ENCODE measurements around the gene RET.

The RET gene

DNA sequence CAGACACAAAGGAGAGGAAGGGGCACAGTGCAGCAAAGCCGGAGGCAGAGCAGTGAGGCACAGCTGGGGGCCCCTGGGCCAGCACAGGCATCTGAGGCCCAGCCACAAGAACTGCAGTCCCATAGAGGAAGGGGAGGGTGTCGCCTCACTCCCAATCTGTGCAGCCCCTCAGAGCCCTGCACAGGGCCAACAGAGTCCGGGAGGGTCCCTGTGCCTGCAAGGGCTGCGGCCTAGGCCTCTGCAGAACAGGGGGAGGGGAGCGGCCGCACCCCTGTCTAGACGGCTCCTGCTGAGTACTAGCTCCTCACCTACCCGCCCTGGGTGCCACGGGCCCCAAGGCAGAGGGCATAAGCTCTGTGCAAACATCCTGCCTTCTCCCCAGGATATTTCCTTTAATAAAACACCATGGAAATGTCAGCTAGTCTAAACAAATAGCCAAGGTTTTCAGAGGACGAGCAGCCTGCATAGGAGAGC is 32.4 kb upstream of the RET start:
- no peak for DNase-seq (ENCODE audit: low read depth in 2 of 2)

DNA sequence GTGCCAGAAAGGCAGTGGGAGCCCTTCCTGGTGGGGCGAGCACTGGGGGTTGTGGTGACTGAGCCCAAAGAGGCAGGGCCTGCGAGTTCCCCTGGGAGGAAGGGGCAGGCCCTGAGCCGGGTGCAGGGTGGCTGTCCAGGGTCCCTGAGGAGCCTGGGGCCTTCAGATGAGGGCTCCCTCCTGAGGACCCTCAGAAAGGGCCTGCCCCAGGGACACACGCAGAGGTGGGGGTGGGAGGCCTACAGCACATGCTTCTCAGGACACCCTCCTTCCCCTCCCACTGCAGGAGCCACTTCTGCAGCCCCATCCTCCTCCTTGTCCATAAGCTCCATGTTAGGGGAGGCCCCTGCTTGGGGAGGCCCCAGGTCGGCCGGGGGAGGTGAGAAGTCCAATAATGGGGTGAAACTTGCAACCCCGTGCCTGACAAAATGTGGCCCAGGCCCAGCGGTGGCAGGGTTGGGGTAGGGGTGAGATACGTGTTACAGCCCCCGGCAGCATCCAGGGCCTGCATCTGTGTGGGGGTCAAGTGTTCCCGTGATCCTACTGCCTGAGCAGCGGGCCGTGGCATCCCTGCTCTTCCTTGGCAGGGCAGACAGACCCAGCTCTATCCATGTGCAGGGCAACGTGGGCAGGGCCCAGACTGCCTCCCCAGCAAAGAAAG is 31.8 kb upstream of the RET start:
- DNase-seq (ENCODE audit: low read depth in 2 of 2), result no peak

DNA sequence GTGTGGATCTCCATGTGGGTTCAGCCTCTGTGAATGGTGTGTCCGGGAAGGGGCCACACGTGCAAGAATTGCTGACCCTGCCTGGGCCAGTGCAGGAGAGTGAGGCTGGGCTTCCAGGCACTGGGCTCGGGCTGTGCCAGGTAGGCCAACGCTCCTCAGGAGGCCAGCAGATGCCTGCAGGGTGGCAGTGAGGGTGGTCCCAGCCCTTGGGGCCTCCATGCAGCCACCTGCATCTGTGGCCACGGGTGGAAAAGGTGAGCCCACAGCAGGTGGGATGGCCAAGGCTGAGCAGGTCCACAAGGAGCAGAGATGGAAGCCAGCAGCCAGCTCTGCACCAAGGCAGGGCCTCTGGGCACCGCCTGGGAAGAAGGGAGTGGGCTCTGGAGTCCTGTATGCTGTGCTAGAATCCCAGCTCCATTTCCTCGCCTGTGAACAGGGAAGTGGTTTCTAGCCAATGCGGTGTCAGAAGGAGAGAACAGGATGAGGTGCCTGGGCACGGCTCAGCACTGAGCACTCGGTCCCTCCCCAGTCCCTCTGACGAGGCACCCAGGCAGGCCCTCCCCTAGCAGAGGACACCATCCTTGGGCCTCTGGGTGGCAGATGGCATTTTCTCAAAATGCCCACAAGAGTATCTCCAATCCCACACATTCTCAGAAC is 31.1 kb upstream of the RET start:
- no peak for DNase-seq (ENCODE audit: low read depth in 2 of 2)

DNA sequence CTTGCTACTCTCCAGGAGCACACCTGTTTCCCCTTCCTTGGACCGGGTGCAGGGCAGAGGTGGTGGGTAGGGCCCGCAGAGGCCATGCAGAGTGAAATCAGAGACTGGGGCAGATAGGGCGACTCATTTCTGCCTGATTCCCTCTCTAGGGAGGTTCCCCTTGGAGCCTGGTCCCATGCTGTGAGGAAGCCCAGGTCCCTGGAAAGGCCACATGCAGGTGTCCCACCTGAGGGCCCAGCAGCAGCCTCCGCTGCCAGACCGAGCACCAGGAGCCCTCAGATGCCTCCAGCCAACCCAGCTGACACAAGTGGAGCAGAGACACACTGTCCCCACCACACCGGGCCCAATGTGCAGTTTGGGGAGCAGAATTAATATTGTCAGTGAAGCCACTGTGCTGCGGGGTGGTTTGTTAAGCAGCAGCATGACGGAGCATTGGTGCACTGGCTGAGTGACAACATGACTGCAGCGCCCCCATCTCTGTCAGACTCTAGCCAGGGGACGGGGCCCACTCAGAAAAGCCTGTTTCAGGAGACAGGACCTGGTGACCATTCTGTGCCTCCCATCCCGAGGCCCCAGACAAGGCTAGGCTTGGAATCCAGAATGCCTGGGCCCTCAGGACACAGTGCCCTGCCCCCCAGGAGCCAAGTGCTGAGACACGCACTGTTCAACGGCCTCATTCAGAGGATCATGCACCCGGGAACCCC is 30.4 kb upstream of the RET start:
- DNase-seq (ENCODE audit: low read depth in 2 of 2), result no peak

DNA sequence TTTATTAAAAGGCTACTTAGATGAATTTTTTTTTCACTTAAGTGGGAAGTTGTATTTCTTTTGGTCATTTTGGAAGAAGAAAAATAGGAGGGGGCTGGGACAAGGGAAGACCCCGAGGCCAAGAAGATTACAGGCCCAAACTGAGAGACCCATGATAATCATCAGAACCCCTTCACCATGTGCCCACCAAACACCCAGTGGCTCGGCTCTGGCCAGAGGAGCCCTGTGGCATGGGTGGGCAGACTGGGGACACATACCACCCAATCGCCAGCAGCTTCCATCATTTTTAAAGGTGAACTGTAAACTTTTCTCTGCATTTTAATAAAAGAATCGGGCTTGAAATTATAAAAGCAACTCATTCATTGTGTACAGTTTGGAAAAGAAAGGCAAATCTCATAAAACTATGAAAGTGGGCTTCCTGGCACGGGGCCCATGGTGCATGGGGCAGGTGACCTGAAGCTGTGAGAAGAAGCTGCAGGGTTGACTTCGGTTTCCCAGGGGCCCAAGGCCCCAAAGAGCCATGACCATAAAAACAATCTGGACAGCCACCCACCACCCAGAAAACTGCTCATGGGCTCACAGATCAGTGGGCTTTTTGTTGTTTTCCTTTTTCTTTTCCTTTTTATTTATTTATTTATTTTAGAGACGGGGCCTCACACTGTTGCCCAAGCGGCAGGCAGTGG is 29.4 kb upstream of the RET start:
- DNase-seq (ENCODE audit: low read depth in 2 of 2), result no peak

DNA sequence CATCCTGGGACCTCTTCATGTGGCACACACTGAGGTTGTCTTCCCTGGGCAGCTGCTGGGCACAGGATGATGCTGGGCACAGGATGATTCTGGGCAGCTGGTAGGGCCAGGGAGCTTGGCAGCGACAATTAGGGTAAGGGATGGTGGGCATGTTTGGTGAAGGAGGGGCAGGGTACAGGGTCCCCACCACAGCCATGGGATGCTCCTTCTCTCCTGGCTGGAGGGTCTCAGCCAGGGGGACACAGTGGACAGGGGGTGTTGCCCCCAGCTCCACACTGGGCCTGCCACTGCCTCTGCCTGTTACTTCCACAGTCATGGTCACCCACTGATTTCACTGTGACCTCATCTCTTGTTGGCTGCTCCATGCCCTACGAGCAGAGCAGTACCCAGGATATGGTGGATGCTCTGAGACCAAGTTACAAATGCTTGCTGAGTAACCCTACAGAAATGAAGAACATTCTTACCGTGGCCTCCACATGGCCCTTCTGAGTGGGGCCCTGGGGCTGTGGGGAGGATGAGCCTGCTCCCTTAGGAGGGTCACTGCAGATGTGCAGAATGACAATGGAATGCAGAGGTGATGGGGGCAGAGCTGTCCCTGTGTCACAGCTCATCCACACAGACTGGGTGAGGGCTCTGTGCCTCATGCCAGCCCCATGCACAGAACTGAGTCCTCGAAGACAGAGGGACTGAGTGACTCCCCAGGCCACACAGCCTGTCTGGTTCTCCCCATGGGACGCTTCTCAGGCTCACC is 28.4 kb upstream of the RET start:
- no peak for DNase-seq (ENCODE audit: low read depth in 2 of 2)

DNA sequence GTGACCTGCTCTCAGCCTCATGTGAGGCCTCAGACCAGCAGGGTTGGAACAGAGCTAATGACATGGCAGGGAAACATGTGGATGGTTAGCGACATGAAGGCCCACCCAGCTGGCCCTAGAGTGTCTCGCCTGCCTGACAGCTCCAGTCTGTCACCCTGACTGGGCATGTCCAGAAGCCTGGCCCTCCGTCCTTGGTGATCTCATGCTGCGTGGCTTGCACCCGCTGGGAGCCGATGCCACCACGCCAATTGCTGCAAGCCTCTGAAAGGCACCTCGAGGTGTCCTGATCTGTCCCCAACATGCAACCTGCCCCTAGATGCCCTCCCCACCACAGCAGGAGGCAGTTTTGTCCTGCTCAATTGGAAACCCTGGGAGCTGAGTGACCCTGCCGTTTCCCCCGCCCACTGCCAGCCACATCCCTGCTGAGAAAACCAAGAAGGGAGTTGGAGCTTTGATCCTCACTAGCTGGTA is 27.8 kb upstream of the RET start:
- DNase-seq (ENCODE audit: low read depth in 2 of 2), result no peak

DNA sequence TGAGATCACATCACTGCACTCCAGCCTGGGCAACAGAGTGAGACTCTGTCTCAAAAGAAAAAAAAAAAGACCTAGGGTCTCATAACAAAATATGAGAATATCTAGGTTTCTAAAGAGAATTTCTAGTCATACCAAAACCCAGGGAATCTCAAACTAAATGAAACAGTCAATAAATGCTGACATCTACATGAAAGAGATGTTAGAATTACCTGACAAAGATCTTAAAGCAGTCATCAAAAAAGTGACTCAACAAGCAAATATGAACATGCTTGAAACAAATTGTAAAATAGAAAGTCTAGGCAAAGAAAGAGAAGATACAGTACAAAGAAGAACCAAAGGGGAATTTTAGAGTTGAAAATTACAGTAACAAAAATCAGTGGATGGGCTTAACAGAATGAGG is 26.9 kb upstream of the RET start:
- no peak for DNase-seq (ENCODE audit: low read depth in 2 of 2)

DNA sequence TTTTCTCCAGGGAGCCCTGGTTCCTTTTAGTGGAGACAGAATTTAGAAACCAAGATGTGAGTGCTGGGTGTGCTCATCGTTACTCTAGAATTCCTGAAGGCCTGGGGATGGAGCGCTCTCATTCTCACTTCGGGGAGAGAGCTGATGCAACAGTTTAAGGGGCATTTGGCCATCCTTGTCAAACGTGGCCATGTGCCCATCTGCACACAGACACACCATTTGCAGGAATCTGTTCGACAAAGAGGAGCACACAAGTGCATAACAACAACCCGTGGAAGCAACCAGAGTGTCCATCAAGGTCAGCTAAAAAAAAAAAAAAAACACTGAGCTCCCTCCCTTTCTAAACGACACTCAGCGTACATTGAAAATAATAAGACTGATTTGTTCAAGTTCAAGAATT is 23.0 kb upstream of the RET start:
- no peak for DNase-seq (ENCODE audit: low read depth in 2 of 2)

DNA sequence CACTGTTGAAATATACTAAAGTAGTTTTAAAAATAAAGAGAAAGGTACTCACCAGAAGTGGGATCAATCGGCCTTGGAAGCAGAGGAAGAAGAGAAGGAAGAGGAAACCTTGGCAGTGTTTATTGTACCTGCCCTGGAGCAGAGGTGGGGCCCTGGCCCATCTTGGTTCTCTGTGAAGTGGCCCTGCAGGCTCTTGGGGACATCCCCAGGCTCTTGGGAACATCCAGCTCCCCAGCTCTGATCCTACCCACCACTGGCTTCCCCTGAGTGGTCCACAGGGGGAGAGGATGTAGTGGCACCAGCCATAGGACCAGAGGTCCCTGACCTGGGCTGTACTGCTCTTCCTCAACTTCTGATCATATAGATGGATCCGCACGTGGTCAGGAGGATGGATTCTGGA is 22.3 kb upstream of the RET start:
- no peak for DNase-seq (ENCODE audit: low read depth in 2 of 2)

DNA sequence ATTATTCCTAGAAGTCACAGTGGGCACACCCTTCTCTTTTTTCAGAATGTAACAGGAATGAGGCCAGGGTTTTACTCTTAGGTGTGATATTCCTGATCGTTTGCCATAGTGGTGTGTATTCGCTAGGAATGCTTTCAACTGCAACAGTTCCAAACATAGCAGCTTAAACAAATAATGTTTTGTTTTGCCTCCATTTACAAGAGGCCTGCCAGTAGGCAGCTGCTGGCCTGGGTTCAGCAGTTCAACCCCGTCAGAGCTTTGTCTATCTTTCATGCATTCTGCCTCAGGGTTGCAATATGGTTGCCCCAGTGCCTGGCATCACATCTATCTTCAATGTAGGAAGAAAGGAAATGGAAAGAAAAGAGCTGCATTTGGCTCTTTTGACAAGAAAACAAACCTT is 21.7 kb upstream of the RET start:
- no peak for DNase-seq (ENCODE audit: low read depth in 2 of 2)

DNA sequence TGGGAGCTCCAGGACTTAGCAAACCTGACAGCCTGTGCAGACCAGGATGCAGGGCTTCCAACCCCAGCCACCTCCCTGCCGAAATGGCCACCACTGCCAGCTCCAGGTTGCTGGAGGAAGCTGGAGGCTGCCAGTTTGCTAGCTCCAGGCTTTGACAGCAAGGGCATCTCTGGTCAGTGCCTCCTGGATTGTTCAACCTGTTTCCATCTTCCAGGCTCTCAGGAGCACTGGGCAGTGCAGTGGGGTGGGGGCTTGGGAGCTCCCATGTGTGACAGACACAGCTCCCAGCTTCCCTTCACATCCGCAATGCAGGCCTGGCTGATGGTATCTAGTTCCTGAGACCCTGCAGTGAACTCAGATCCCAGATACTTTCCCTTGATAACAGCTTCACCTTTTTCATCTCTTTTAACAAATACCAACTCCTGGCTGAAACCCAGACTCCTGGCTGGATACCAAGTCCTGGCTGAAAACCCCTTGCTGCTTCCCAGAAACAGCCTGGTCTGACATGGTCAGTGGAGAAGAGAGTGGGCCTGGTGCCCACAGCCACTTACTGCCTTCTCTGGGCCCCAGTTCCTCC is 20.8 kb upstream of the RET start:
- no peak for DNase-seq (ENCODE audit: low read depth in 2 of 2)

DNA sequence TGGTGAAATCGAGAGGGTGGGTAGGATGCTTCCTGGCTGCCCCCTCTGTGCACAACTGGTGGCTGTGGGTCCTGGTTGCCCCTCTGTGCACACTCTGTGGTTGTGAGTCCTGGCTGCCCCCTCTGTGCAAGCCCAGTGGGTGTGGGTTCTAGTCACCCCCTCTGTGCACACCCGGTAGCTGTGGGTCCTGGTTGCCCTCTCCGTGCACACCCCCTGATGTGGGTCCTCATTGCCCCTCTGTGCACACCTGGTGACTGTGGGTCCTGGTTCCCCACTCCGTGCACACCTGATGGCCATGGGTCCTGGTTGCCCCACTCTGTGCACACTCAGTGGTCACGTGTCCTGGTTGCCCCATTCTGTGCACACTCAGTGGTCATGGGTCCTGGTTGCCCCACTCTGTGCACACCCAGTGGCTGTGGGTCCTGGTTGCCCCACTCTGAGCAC is 20.3 kb upstream of the RET start:
- DNase-seq (ENCODE audit: low read depth in 2 of 2), result no peak

DNA sequence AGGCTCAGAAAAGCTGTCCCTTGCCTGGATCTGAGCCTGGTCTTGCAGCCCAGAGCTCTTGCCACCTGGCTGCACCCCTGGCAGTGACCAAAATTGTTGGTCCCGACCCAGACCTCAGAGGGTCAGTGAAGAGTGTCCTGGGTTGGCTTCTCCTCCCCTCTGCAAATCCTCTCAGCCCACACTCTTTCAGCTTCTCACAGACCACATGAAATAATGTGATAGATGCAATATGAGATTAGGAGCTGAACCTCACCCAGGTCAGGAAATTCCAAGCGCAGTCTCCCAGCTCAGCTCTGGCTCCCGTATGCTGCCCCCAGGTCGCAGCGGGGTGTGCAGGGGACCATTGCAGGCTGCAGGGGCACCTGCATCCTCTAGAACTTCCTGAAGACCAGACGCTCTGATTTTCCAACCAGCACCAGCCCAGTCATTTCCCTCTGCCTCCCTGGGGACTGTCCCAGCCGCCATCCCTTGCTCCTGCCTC is 19.6 kb upstream of the RET start:
- no peak for DNase-seq (ENCODE audit: low read depth in 2 of 2)

DNA sequence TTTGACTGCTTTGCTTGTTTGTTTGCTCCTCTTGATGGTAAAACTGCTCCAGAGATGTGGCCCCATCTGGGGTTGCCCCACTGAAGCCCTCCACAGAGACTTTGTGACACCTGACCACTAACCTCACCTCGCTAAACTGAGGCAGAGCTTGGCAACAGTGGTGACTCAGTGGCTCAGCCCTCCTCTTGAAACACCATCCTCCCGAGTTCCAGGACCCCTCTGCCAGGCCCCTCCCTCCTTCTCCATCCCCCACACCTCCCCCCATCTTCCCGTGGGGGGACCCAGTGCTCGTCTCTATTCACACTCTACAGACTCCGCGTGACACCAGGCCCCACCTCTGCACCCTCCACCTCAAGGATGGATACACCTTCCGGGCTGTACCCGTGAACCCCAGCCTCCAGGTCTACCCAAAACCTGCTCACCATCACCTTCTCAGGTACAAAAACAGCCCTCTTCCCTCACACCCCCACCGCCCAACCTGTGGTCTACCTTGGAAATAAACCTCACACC is 19.0 kb upstream of the RET start:
- DNase-seq (ENCODE audit: low read depth in 2 of 2), result no peak

DNA sequence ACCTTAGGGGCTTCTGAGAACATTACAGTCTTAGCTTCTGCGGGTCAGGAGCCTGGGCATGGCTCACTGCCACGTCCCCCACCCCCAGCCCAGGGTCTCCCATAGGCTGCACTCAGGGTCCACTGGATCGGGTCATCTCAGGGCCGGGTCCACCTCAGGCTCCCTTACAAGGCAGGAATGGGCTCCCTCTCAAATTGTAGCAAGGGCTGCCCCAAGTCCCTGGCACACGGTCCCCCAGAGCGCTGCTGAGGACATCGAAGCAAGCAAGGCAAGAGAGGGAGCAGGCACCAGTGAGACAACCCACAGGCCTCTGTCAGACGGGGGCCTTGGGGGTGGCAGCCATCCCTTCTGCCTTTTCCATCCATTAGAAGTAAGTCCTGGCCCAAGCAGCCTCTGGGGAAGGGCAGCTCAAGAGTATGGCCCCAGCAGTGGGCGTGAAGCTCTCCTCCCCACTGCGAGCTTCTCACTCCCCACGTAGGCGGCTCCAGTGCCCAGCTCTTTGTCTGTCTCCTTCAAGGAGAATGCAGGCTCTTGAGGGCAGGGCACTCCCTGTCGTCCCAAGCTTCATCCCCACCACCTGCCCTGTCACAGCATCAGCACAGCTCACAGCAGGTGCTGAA is 18.0 kb upstream of the RET start:
- no peak for DNase-seq (ENCODE audit: low read depth in 2 of 2)

DNA sequence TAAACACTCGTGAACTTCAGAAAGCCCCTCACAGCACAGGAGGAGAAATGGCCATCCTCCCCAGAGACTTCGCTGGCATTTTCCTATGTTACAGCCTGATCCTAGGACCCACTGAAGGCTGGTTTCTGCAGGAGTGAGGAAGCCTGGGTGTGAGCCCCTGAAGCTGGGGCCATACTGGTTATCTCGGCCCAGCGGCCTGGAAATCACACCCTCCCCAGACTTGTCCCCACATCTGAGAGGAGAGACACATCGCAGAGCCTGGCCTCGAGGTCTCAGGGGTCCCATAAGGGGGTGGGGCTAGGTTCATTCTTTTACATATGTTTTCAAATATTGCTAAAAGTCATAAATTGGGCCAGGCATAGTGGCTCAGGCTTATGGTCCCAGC is 17.5 kb upstream of the RET start:
- DNase-seq (ENCODE audit: low read depth in 2 of 2), result no peak

DNA sequence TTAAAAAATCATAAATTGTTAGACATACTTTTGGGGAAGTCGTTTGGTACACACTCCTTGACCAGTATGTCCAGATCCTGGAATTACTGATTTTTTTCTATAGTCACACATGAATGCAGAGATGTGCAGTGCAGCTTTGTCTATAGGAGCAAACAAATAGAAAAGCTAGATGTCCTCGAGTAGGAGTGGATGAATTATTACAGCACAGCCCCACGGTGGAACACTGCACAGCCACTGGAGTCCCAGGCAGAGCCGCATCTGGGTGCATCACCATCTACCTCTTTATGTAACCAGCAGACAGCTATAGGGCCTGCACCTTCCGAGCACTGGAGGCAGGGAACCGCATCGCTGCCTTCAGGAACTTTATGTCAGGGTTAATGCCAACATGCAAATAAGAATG is 17.0 kb upstream of the RET start:
- DNase-seq (ENCODE audit: low read depth in 2 of 2), result no peak

DNA sequence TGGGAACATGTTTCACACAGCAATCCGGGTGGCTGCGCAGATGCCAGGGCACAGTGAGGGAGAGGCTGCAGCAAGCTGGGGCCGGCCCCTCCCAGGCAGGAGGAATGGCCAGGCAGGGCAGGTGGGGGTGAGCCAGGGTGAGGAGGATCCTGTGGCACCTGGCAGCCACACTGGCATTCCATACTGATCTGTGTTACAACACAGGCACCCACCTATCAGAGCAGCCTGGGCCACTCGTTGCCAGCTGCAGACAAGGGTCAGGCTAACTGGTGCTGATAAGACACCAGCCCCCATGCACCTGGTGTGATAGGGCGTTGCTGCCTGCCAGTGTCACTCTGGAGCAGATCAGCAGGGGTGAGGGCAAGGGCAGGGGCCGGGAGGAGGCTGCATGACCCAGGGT is 16.6 kb upstream of the RET start:
- no peak for DNase-seq (ENCODE audit: low read depth in 2 of 2)

DNA sequence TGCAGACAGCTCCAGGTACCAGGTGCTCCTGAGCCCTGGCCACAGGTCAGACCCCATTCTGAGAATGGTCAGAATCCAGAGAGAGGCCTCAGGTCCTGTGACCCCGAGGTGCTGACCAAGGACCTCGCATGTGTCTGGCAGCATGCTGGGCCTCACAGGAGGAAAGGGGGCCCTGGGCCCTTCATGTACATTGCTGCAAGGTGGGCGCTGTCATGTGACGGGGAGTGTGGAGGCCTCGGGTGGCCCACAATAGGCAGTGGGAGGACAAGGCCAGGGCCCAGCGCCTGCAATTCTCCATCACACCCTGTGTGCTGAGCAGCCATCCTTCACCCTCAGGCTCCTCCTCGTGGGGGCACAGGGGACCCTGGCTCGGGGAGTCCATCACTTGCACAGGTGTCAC is 15.5 kb upstream of the RET start:
- no peak for DNase-seq (ENCODE audit: low read depth in 2 of 2)

DNA sequence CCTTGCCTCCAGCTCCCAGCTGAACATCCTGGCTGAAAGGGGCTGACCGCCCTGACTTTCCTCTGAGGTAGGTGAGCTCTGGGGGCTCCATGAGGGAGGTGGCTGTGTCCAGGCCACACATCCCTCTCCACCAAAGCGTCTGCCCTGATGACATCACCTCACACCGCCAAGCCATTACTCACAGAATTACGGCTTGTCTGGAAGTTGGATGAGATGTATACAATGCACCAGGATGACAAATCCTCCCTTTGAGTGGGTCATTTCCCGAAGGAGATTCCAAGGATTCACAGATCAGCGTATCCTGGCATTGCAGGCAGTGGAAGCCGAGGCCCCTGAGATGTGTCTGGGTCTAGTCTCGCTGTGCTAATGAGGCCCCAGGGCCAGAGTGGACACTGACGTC is 15.1 kb upstream of the RET start:
- DNase-seq (ENCODE audit: low read depth in 2 of 2), result no peak

All from stimulated activated CD4-positive, alpha-beta T cell treated with anti-CD3 and anti-CD28 coated beads, Interleukin-12 subunit alpha, Interleukin-12 subunit beta, amount 100 ng/mL, for 24 hours (primary cell).